SKM-1 (cell line): ENCODE data around the gene TMEM121.
"Not testable (repeated sequence)": the region's sequence is repeated elsewhere in the genome, so short reads cannot be mapped to it uniquely, and the experiment has no call there.

ENCODE experiments used
- DNase-seq: peaks from one replicate; lab custom pipeline; 2025; ENCODE audit not compliant: unreplicated experiment; lab: John Stamatoyannopoulos, UW

The TMEM121 gene

GRCh38 chr14:105541218-105541875, 15.0 kb downstream of the TMEM121 start:
- DNase-seq = no peak

DNA sequence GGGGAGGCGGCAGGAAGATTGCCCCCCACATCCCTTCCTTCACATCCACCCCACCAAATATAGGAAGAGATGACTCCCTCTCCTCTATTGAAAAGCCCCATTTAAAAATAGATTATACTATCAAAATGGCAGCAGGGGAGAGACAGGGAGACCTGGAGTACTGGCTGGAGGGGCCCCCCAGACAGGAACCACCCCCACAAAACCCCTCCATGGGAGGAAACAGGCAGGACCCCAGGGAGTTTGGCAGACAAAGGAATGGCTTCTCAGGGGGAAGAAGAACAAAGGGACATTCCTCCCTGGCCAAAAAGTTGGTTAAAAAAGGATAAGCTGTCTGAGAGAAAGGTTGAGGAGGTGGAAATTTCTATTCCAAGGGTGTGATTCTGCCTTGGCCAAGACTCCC, 19.3 kb downstream of the TMEM121 start:
- DNase-seq = not testable (repeated sequence)

DNA sequence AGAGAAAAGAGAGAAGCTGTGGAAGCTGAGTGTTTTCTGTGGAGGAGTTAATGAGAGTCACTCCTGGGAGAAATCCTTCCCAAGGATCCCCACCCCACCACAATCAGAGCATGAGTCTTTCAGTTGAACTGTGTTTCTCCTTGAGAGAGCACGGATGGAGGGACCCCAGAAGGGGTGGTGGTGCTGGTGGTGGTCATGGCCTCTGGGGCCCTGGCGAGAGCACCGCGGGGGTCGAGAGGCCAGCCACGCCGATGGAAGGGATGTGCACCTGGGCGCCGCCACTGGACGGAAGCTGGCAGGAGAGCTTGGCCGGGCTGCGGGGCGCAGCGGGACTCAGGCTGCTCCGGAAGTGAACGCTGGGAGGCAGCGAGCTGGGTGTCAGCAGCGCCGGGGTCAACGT, 20.0 kb downstream of the TMEM121 start:
- not testable (repeated sequence) for DNase-seq

- not testable (repeated sequence) for DNase-seq
Measured at GRCh38 chr14:105547072-105547471, 20.7 kb downstream of the TMEM121 start.

GRCh38 chr14:105547741-105548169, 21.4 kb downstream of the TMEM121 start:
- no peak for DNase-seq

DNA sequence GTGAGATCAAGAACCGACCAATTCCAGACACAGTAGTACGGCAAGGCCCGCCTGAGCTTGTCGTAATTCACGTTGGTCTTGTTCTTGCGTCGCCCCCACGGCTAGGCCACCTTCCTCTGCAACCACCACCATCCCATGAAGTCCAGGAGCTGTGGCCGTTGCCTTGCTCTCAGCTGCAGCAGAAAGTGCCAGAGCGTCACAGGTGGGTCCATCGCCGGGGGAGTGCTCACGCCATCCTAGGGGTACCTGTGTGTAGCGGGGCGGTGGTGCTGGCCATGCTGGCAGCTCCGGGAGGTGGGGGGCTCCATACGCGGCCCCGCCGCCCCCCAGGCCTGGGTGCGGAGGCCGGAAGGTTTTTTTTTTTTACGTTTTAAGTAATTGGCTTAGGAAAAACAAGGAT, 23.1 kb downstream of the TMEM121 start:
- no peak for DNase-seq

DNA sequence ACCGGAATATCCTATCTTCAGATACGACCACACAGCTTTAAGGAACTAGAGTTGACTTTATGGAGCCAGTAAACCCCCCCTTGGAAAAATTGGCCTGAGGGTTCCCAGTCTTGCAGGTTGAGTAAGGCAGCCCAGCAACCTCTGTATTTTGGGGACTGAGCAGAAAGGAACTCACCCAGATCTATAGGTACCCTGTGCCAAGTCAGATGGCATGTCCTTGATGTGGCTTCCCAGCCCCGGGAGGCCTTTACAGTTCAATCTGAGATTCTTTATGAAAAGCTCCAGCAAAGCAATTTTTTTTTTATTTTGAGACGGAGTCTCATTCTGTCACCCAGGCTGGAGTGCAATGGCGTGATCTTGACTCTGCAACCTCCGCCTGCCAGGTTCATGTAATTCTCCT, 27.6 kb downstream of the TMEM121 start:
- no peak for DNase-seq

DNA sequence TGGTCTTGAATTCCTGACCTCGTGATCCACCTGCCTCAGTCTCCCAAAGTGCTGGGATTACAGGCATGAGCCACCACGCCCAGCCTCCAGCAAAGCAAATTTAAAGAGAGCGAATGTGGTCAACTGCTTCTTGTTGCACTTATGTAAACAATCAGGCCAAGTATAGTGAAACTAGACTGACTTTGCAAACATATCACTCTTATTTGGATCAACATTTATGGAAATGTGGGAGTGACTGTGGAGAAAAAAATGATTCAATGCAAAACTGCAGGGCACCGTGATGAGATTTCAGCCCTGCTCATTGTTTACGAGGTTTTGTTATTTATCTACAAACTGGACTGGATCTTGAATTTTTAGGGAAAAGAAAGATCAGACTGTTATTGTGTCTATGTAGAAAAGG, 28.1 kb downstream of the TMEM121 start:
- no peak for DNase-seq

GRCh38 chr14:105557671-105558070, 31.3 kb downstream of the TMEM121 start:
- DNase-seq = not testable (repeated sequence)

GRCh38 chr14:105558449-105559154, 32.2 kb downstream of the TMEM121 start:
- DNase-seq = not testable (repeated sequence)

- not testable (repeated sequence) for DNase-seq
Measured at GRCh38 chr14:105559384-105560047, 33.1 kb downstream of the TMEM121 start.

DNA sequence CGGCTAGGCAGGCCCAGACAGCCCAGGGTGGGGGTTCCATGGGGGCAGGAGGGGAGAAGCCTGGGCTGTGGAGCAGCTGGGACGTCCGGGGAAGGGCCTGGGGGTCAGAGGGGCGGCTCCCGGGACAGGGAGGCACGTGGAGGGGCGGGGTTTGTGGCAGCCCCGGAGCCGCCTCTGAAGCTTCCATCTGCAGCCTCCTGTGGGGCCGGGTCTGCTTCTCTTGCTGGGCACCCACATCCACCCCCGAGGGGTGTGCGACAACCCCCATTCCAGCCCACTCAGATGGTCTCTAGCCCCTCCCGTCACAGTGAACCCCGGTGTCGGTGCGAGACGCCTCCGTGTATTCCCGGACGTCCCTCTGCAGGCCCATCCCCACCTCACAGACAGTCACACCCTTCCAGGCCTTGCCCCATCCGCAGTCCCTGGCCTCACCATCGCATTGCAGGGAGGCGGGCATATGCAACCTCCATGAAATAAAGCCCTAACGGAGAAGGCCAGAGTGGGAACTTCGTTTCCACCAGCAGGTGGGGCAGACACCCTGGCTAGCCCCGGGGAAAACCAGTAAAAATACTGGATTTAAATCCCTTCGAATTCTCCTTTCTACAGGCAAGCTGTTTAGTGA, 33.8 kb downstream of the TMEM121 start:
- not testable (repeated sequence) for DNase-seq

DNA sequence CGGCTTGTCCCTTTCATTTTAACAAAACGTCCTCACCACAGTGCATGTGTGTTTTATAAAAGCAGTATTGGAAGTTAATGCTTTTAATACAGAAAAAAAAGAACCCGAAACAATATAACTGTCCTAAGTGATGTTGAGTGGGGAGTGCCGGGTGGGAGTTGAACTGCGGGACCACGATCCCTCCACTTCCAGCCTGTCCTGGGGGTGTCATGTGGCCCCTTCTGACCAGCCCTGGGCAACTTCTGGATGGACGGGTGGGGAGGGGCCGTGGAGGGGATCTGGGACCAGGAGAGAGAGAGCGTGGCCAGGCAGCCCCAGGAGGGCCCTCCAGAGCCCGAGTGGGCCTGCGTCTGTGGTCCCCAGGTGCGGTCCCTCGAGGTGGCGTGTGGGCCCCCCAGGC, 35.0 kb downstream of the TMEM121 start:
- DNase-seq = not testable (repeated sequence)

DNA sequence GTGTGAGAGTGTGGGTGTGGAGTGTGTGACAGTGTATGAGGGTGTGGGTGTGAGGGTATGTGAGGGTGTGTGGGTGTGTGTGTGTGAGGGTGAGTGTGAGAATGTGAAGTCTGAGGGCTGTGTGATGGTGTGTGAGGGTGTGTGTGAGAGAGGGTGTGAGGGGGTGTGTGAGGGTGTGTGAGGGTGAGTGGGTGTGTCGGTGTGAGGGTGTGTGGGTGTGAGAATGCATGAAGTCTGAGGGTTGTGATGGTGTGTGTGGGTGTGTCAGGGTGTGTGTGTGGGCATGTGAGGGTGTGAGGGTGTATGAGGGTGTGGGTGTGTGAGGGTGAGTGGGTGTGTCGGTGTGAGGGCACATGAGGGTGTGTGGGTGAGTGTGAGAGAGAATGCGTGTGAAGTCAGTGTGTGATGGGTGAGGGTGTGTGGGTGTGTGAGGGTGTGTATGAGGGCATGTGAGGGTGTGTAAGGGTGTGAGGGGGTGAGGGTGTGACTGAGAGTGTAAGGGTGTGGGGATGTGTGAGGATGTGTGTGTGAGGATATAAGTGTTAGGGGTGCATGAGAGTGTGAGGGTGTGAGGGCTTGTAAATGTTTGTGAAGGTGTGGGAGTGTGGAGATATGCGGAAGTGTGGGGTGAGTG, 36.4 kb downstream of the TMEM121 start:
- no peak for DNase-seq

- DNase-seq = no peak
Measured at GRCh38 chr14:105563347-105563737, 37.0 kb downstream of the TMEM121 start.

DNA sequence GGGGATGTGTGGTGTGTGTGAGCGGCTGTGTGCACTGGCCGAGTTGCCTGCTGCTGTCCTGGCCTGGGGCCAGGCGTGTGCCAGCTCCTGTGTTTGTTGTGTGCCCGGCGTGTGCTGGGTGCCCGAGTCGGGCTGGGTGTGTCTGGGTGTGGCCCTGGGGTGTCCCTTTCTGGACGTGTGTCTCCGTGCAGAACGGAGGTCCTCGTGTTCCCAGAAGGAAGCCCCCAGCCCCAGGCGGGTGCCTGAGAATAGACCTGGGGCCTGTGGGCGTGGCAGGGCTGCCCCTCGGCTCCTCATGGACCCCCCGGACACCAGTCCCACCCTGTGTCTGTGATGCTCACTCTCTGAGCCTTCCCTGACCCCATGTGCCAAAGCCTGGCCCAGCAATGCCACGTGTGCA, 38.2 kb downstream of the TMEM121 start:
- not testable (repeated sequence) for DNase-seq

GRCh38 chr14:105565185-105565919, 39.0 kb downstream of the TMEM121 start:
- DNase-seq = not testable (repeated sequence)

- DNase-seq = not testable (repeated sequence)
Measured at GRCh38 chr14:105566248-105567163, 40.1 kb downstream of the TMEM121 start.
